SH-SY5Y (cell line): Measurements from ENCODE around the gene NSD2.

ENCODE experiments used
- GATA2 ChIP-seq: IDR thresholded peaks from 2 replicates; pipeline ENCODE4 v1.6.1; 2011; ENCODE audit warnings: mild to moderate bottlenecking, low read depth, low read length
- GATA3 ChIP-seq: IDR thresholded peaks from 2 replicates; pipeline ENCODE4 v1.6.1; 2011; ENCODE audit warnings: low read depth, mild to moderate bottlenecking, low read length, moderate library complexity

NSD2 gene

GRCh38 chr4:1870578-1871443, at the start of gene NSD2:
TSS of gene NSD2 (plus strand) at chr4:1871393. CDS start at chr4:1900655, 29,262 bp downstream.
- TF ChIP-seq GATA2 (no peak), GATA3 (no peak)

GRCh38 chr4:1821679-1822567, 49.3 kb upstream of the NSD2 start:
- TF ChIP-seq GATA2 (no peak), GATA3 (no peak)

- TF ChIP-seq GATA3 (no peak), GATA2 (no peak)
Measured at GRCh38 chr4:1822568-1823544, 48.3 kb upstream of the NSD2 start.

DNA sequence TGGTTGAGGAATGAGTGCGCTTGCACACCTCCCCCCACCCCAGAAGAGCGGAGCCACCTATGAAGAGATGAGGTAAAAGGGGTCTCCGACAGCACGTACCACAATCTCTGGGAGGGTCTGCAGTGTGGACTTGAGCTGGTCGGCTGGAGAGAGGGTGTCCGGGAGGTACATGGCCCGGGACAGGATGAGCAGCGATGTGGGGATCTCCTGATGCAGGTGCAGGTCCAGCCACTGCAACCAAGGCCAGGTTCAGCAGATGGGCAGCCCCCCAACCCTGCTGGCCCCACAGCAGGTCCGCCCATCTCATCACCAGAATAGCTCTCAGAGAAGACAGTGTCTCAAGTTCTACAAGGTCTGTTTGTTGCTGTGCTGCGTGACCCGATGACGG, 47.7 kb upstream of the NSD2 start:
- TF ChIP-seq GATA2 (no peak), GATA3 (no peak)

DNA sequence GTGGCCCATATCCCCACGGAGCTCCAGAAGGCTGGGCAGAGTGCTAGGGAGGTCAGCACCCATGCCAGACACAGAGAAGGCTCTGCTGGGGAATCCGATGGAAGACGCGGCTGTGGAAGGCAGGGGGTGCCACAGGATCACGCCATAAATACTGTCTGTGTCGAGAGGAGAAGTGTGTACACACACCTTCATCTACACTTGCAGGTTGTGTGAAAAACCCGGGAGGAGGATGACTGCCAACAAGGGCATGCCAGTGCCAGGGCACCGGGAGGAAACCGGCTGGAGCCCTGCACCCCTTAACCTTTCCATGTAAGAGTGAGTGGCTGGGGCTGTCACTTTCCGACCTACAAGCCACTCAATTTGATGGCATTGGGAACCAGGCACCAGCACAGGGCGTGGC, 46.4 kb upstream of the NSD2 start:
- TF ChIP-seq GATA3 (no peak), GATA2 (no peak)

- TF ChIP-seq GATA2 (no peak), GATA3 (no peak)
Measured at GRCh38 chr4:1825326-1825725, 45.9 kb upstream of the NSD2 start.

DNA sequence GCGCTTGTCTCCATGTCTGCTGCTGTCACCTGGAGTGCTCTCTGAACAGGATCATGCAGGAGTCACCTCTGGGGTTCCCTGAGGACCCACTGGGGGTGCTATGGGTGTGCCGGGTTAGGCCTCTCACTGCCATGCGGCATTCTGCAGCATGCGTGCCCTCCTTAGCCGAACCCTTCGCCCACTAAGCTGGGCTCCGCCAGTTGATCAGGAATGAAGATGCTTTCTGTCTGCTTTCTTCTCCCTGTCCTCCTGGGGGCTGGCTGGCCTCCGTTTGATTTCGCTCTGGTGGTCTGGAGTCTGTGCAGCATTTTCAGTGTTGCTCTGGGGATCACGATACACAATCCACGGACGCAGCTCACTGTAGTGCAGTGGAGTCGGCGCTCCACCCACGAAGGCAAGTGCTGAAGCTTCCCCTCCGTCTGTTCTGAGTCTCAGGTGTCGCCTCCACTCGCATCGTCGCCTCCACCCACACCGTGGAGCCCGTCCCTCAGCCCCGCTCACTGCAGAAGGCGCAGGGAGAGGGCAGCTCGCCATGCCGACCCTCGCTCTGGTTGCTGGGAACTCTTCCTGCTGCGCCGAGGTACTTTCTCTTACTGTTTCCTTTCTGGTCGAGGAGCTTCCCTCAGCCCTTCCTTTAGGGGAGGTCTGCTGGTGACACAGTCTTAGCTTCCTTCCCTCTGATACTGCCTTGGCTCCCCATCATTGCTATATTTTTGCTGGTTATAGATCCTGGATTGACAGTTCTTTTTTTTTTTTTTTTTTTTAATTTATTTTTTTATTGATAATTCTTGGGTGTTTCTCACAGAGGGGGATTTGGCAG, 44.5 kb upstream of the NSD2 start:
- TF ChIP-seq GATA3 (no peak), GATA2 (no peak)

GRCh38 chr4:1830234-1830633, 41.0 kb upstream of the NSD2 start:
- no peak for TF ChIP-seq GATA3
- TF ChIP-seq GATA2: no peak

- TF ChIP-seq GATA2 (no peak), GATA3 (no peak)
Measured at GRCh38 chr4:1830642-1831228, 40.5 kb upstream of the NSD2 start.

- TF ChIP-seq GATA2 (no peak), GATA3 (no peak)
Measured at GRCh38 chr4:1831331-1831730, 39.9 kb upstream of the NSD2 start.

- no peak for TF ChIP-seq GATA3
- TF ChIP-seq GATA2: no peak
Measured at GRCh38 chr4:1832690-1833089, 38.5 kb upstream of the NSD2 start.

DNA sequence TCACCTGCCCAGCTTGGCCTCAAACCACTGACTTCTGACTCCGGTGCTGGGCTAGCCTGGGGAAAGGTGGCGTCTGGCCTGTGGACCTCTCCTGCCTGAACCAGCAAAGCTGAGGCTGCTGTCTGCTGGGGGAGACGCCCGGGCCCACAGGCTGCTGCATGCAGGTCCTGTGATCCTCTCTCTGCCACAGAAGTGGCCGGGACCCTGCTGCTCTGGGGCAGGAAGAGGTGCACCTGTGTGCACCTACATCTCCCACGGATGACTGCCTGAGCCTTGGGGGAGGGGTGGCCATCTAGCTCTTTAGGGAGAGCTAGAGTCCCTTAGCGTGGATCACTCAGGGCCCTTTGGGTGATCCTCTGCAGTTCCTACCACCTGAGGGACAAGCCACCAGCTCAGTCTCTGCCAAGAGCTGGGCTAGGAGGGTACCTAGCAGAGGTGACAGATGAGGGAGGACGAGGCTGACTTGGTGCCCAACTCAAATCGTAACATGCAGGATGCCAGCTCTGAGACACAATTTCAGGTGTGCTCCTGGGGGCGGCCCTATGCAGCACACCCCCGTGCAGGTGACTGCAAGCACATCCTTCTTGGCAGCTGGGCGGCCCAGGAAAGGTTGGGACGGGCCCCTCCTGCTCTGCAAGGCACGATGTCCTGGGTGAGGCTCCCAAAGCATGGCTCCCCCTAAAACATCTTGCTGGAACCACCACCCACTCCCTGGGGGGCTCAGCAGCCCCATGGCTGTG, 37.7 kb upstream of the NSD2 start:
- no peak for TF ChIP-seq GATA2
- no peak for TF ChIP-seq GATA3
